CD4-positive, CD25-positive, alpha-beta regulatory T cell (primary cell): ENCODE data around the gene FAM114A1. TPM values are rescaled to one million over a fixed set of nuclear protein-coding genes. Genes with fewer than 3 reads are reported as not detected.
A peak's percentile ranks its signal among the peaks of the same experiment; 100 is the strongest.
"Not testable (repeated sequence)": the region's sequence is repeated elsewhere in the genome, so short reads cannot be mapped to it uniquely, and the experiment has no call there.

ENCODE experiments used
- ATAC-seq, 2 donors: fragments of 150-1000 bp; cut with Tn5 transposase; one replicate each; pipeline ENCODE4 v1.10.0; 2021; ENCODE audit warnings: low read depth in 2 of 2, moderate number of reproducible peaks in 2 of 2, moderate library complexity in 1 of 2
- DNase-seq, 3 donors: peaks; one replicate each; pipeline versions ENCODE4 v3.0.0 to v3.0.0-alpha.2; 2012 to 2022; ENCODE audit warnings: mixed read lengths in 1 of 3
- H3K27ac ChIP-seq: one replicate; pipeline ENCODE4 v1.7.0; 2013; ENCODE audit warnings: mild to moderate bottlenecking, low read length; ENCODE audit not compliant: insufficient read depth, poor library complexity, severe bottlenecking
- H3K27me3 ChIP-seq: one replicate; pipeline ENCODE4 v1.7.0; 2013; ENCODE audit warnings: low read length; ENCODE audit not compliant: control insufficient read depth, insufficient read depth
- H3K36me3 ChIP-seq: one replicate; pipeline ENCODE4 v1.7.0; 2013; ENCODE audit warnings: mild to moderate bottlenecking, low read length, moderate library complexity; ENCODE audit not compliant: control insufficient read depth, insufficient read depth
- H3K4me1 ChIP-seq: 2 replicates; pipeline ENCODE4 v1.7.0; 2013; ENCODE audit warnings: mild to moderate bottlenecking, low read length; ENCODE audit not compliant: insufficient read depth, control insufficient read depth, poor library complexity, severe bottlenecking
- H3K4me3 ChIP-seq: one replicate; pipeline ENCODE4 v1.7.0; 2013; ENCODE audit warnings: low read depth, mild to moderate bottlenecking, low read length, moderate library complexity
- H3K9me3 ChIP-seq, 2 experiments: 1 replicate in 1 of 2; 2 replicates in 1 of 2; pipeline ENCODE4 v1.7.0; 2013; ENCODE audit warnings: low read length in 2 of 2, mild to moderate bottlenecking in 1 of 2, moderate library complexity in 1 of 2; ENCODE audit not compliant: control insufficient read depth in 2 of 2
- H3K27ac Mint-ChIP-seq, 3 donors: one replicate each; pipeline ENCODE4 v1.8.0; 2020 to 2022; ENCODE audit warnings: mild to moderate bottlenecking in 3 of 3, mixed read lengths in 3 of 3, moderate library complexity in 2 of 3
- H3K27me3 Mint-ChIP-seq: one replicate; pipeline ENCODE4 v1.8.0; 2022; ENCODE audit warnings: mild to moderate bottlenecking, mixed read lengths
- H3K36me3 Mint-ChIP-seq: one replicate; pipeline ENCODE4 v1.8.0; 2020; ENCODE audit warnings: mixed read lengths
- H3K4me1 Mint-ChIP-seq, 4 donors: one replicate each; pipeline ENCODE4 v1.8.0; 2020 to 2022; ENCODE audit warnings: mixed read lengths in 4 of 4, mild to moderate bottlenecking in 1 of 4
- H3K4me3 Mint-ChIP-seq, 4 donors: one replicate each; pipeline ENCODE4 v1.8.0; 2020 to 2022; ENCODE audit warnings: mild to moderate bottlenecking in 4 of 4, mixed read lengths in 4 of 4, moderate library complexity in 3 of 4
- H3K9me3 Mint-ChIP-seq, 7 donors: one replicate each; pipeline ENCODE4 v1.8.0; 2020 to 2022; ENCODE audit warnings: mixed read lengths in 7 of 7, mild to moderate bottlenecking in 3 of 7, moderate library complexity in 2 of 7
- polyA plus RNA-seq, 4 donors: library from polyadenylated mRNA; unstranded; fragments of 300-500 nt; fragmentation: Illumina TruSeq; gene quantifications; one replicate each; pipeline ENCODE4 v1.2.3, GENCODE V29; 2021
- total RNA-seq: library from RNA; stranded (reverse); gene quantifications from one replicate; pipeline ENCODE4 v1.2.3, GENCODE V29; 2022

The FAM114A1 gene
- total and polyA plus RNA-seq, 5 donors from 2014 or later = not detected

- no peak overlapping the region for H3K27ac Mint-ChIP-seq
- no peak overlapping the region for H3K4me3 ChIP-seq
- H3K4me3 Mint-ChIP-seq = no peak overlapping the region
- no peaks in the 10 kb centered on the region for H3K36me3 Mint-ChIP-seq
- H3K27ac ChIP-seq = no peak overlapping the region
- DNase-seq (no peak), ATAC-seq (no peak)
- H3K27me3 ChIP-seq = peaks cover 2% of the 10 kb centered on the region
- H3K36me3 ChIP-seq = no peaks in the 10 kb centered on the region
- H3K27me3 Mint-ChIP-seq = peaks cover 10% of the 10 kb centered on the region
- no peaks in the 10 kb centered on the region for H3K9me3 ChIP-seq
- no peaks in the 10 kb centered on the region for H3K4me1 ChIP-seq
- H3K4me1 Mint-ChIP-seq = no peaks in the 10 kb centered on the region
- H3K9me3 Mint-ChIP-seq = no peaks in the 10 kb centered on the region
Measured at GRCh38 chr4:38904682-38905081, 37.1 kb downstream of the FAM114A1 start.

DNA sequence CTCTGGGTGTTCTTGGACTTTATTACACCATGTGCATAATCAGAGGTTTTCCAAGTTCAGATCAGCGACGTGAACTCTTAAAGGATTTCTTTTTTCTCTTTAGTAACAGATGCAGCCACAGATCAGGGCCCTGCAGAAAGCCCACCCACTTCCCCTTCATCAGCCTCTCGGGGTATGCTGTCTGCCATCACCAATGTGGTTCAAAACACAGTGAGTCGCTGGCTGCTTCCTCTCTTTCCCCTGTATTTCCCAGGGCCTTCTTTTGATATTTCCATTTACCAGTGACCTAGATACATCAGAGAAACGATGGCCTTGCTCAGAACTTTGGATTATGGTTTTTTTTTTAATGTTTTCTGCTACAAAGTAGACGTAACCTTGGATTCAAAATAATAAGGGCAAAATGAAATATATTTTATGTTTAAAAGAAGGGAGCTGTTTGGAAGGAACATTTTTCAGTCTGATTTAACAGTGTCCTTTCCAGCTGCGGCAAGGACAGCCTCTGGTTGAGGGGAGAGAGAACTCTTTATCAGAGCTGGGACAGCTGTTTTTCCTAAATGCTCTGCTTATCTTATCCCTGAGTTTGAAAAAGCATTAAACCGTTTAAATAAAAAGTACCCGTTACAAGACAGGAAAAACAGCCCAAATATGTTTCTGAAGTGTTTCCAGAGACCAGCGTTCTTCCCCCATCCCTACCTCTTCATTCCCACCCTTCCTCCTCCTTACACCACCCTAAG is 38.2 kb downstream of the FAM114A1 start:
- no peak for ATAC-seq
- Mint-ChIP-seq H3K36me3 (no peaks in the 10 kb centered on the region), H3K27me3 (peaks cover 6% of the 10 kb centered on the region), H3K4me3 (no peak overlapping the region), H3K9me3 (no peaks in the 10 kb centered on the region), H3K27ac (no peak overlapping the region), H3K4me1 (no peaks in the 10 kb centered on the region)
- Histone ChIP-seq H3K27ac (no peak overlapping the region), H3K9me3 (no peaks in the 10 kb centered on the region), H3K27me3 (peaks cover 2% of the 10 kb centered on the region), H3K36me3 (no peaks in the 10 kb centered on the region), H3K4me1 (no peaks in the 10 kb centered on the region), H3K4me3 (no peak overlapping the region)
- no peak for DNase-seq

DNA sequence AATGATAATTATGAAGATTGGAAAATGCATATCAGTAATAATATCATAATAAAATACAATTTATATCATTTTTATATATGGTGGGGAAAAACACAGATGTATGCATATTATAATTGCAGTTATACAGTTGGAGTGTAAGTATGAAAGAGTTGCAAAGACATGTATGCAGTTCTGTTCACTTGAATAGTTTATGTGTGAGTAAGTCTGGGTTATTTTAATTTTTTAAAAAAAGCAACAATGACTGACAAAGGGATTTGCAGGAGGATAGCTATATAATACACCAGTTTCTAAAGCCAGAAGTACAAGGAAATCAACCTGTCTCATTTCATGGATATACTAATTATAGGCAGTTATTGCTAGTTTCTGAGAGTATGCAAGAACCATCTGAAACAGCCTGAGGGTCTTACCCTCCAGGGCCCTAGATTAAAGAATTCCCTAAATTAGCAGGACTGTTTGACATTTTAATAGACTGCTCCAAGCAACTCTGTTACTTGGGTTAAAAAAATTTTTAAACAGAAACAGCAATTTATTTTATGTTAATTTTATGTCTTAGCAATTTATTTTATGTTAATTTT is 40.2 kb downstream of the FAM114A1 start:
- no peak overlapping the region for H3K4me3 ChIP-seq
- Mint-ChIP-seq H3K9me3 (no peaks in the 10 kb centered on the region), H3K4me3 (no peak overlapping the region), H3K4me1 (no peaks in the 10 kb centered on the region), H3K36me3 (no peaks in the 10 kb centered on the region), H3K27ac (no peak overlapping the region), H3K27me3 (peaks cover 1% of the 10 kb centered on the region)
- H3K9me3 ChIP-seq = no peaks in the 10 kb centered on the region
- H3K4me1 ChIP-seq = no peaks in the 10 kb centered on the region
- H3K27me3 ChIP-seq = no peaks in the 10 kb centered on the region
- H3K27ac ChIP-seq = no peak overlapping the region
- no peaks in the 10 kb centered on the region for H3K36me3 ChIP-seq
- DNase-seq = no peak
- no peak for ATAC-seq

DNA sequence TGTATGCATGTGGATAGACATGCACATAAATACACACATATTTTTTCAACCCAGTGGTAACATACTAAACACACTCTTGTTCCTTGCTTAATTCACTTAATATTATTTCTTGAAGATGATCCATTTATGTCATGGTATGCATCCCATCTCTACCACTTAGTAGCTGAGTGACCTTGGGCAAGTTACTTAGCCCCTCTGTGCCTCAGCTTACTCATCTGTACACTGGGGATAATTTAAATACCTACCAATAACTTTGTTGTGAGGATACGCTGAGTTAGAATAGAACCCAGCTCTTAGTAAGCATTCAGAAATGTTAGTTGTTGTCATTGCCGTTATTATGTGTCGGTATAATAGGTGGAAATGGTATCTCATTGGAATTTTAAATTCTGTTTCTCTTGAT is 41.4 kb downstream of the FAM114A1 start:
- Histone ChIP-seq H3K27ac (no peak overlapping the region), H3K4me3 (no peak overlapping the region), H3K36me3 (no peaks in the 10 kb centered on the region), H3K4me1 (no peaks in the 10 kb centered on the region), H3K9me3 (no peaks in the 10 kb centered on the region), H3K27me3 (no peaks in the 10 kb centered on the region)
- Mint-ChIP-seq H3K4me1 (no peaks in the 10 kb centered on the region), H3K27ac (no peak overlapping the region), H3K27me3 (no peaks in the 10 kb centered on the region), H3K4me3 (no peak overlapping the region), H3K9me3 (no peaks in the 10 kb centered on the region), H3K36me3 (no peaks in the 10 kb centered on the region)
- ATAC-seq = no peak
- DNase-seq = no peak

DNA sequence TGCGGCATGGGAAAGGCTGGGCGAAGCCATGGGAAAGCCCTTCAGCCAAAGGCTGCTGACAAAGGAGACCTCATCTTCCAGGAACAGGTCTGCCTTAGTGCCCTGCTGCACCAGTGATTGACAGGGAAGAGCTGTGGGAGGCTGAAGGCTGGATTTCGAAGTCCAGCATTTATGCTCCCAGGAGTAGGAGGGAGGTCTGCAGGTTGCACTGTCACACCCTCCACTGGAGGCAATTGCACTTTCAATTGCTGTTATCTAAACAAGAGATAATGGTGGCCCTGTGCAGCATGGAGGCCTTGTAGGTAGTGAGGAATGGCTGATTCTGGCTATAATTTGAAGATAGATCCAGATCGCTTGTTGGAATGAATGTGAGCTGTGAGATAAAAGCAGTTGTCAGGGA is 43.7 kb downstream of the FAM114A1 start:
- peaks cover 6 to 10% (median 7%) of the 10 kb centered on the region in 4 donors for H3K4me1 Mint-ChIP-seq
- no peak for ATAC-seq

GRCh38 chr4:38914854-38915253 is 47.2 kb downstream of the FAM114A1 start:
- H3K27ac Mint-ChIP-seq = peak overlapping the region; percentile 20 to 78 (median 74)

More for the DNA sequence above, 43.7 kb downstream of the FAM114A1 start:
- H3K27ac ChIP-seq = no peak overlapping the region
- no peaks in the 10 kb centered on the region for H3K36me3 ChIP-seq
- peaks cover 7% of the 10 kb centered on the region for H3K4me1 ChIP-seq
- no peaks in the 10 kb centered on the region for H3K9me3 ChIP-seq
- Mint-ChIP-seq H3K27me3 (no peaks in the 10 kb centered on the region), H3K36me3 (peaks cover 5% of the 10 kb centered on the region), H3K4me3 (no peak overlapping the region), H3K9me3 (no peaks in the 10 kb centered on the region), H3K27ac (no peak overlapping the region)
- DNase-seq = no peak
- no peak overlapping the region for H3K4me3 ChIP-seq
- no peaks in the 10 kb centered on the region for H3K27me3 ChIP-seq

DNA sequence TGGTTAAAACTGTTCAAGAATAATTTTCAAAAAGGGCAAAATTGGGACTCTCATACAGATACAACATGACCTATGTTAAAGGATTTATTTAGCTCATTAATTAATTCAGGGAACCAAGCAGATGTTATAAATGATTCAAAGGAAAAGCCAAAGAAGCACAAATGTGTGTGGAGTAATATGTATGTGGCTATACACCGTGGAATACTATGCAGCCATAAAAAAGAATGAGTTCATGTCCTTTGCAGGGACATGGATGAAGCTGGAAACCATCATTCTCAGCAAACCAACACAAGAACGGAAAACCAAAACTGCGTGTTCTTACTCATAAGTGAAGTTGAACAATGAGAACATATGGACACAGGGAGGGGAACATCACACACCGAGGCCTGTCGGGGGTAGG is 48.7 kb downstream of the FAM114A1 start:
- not testable (repeated sequence) for H3K9me3 Mint-ChIP-seq, H3K36me3 ChIP-seq, H3K27ac ChIP-seq, ATAC-seq, H3K36me3 Mint-ChIP-seq, H3K27me3 ChIP-seq, H3K9me3 ChIP-seq, H3K27ac Mint-ChIP-seq, H3K4me1 ChIP-seq, H3K4me3 ChIP-seq, H3K27me3 Mint-ChIP-seq, H3K4me3 Mint-ChIP-seq, DNase-seq
- H3K4me1 Mint-ChIP-seq = peaks cover 6 to 10% (median 7%) of the 10 kb centered on the region in 4 donors

More at GRCh38 chr4:38914854-38915253, 47.2 kb downstream of the FAM114A1 start:
- Mint-ChIP-seq H3K4me1 (peaks cover 6 to 10% (median 7%) of the 10 kb centered on the region in 4 donors), H3K36me3 (peaks cover 6% of the 10 kb centered on the region), H3K4me3 (peak overlapping the region in 3 of 4 donors; percentile 42 to 84 (median 70)), H3K9me3 (no peaks in the 10 kb centered on the region), H3K27me3 (no peaks in the 10 kb centered on the region)
- Histone ChIP-seq H3K27ac (no peak overlapping the region), H3K9me3 (no peaks in the 10 kb centered on the region), H3K4me3 (peak overlapping the region; percentile 85), H3K4me1 (peaks cover 7% of the 10 kb centered on the region), H3K27me3 (no peaks in the 10 kb centered on the region), H3K36me3 (no peaks in the 10 kb centered on the region)
- ATAC-seq (peak; percentile 37 to 39), DNase-seq (peak in 1 of 3 donors; percentile 49)
